ENCODE measurements around the gene LTV1.

DNA sequence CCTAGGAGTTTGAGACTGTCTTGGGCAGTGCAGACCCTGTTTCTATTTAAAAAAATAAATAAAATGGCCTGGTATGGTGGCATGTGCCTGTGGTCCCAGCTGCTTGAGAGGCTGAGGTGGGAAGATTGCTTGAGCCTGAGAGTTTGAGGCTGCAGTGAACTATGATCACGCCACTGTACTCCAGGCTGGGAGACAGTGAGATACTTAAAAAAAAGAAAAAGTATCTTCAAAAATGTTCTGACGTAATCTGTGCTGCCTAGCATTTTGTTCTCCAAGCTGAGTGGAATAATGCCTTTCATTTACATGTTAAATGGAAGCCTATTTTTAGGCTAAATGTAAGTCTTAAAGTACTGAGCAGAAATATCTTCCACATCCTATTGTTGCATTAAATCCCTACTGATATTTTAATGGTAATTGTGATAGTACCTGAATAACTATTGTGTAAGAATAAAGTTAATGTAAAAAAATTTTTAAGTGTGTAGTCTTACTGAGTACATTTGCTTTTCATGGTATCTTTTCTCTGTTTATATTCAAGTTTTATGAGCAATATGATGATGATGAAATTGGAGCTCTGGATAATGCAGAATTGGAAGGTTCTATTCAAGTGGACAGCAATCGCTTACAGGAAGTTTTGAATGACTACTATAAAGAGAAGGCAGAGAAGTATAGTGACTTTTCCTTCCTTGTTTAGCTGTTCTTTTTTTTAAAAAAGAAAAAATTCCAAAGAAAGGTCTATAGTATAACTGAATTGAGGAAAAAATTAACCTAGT, 16.9 kb downstream of the LTV1 start:
- TF ChIP-seq EP300 (conservative IDR thresholded peaks at IDR 0.05; ENCODE audit: poor library complexity, severe bottlenecking) (no peak), POLR2AphosphoS5 (IDR thresholded peaks at IDR 0.05) (no peak), SMC3 (conservative IDR thresholded peaks at IDR 0.05; ENCODE audit: poor library complexity) (no peak), RAD21 (conservative IDR thresholded peaks at IDR 0.05) (no peak), EZH2 (IDR thresholded peaks at IDR 0.05; ENCODE audit: borderline replicate concordance, insufficient read depth, low read length, poor library complexity, severe bottlenecking) (no peak), TAF1 (IDR thresholded peaks at IDR 0.05; ENCODE audit: low read depth) (no peak), MXI1 (conservative IDR thresholded peaks at IDR 0.05; ENCODE audit: poor library complexity, severe bottlenecking) (no peak)
- TF ChIP-seq, protein P1, sequence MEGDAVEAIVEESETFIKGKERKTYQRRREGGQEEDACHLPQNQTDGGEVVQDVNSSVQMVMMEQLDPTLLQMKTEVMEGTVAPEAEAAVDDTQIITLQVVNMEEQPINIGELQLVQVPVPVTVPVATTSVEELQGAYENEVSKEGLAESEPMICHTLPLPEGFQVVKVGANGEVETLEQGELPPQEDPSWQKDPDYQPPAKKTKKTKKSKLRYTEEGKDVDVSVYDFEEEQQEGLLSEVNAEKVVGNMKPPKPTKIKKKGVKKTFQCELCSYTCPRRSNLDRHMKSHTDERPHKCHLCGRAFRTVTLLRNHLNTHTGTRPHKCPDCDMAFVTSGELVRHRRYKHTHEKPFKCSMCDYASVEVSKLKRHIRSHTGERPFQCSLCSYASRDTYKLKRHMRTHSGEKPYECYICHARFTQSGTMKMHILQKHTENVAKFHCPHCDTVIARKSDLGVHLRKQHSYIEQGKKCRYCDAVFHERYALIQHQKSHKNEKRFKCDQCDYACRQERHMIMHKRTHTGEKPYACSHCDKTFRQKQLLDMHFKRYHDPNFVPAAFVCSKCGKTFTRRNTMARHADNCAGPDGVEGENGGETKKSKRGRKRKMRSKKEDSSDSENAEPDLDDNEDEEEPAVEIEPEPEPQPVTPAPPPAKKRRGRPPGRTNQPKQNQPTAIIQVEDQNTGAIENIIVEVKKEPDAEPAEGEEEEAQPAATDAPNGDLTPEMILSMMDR (IDR thresholded peaks at IDR 0.05; ENCODE audit: poor library complexity, severe bottlenecking) = no peak
- TF ChIP-seq, protein P2, sequence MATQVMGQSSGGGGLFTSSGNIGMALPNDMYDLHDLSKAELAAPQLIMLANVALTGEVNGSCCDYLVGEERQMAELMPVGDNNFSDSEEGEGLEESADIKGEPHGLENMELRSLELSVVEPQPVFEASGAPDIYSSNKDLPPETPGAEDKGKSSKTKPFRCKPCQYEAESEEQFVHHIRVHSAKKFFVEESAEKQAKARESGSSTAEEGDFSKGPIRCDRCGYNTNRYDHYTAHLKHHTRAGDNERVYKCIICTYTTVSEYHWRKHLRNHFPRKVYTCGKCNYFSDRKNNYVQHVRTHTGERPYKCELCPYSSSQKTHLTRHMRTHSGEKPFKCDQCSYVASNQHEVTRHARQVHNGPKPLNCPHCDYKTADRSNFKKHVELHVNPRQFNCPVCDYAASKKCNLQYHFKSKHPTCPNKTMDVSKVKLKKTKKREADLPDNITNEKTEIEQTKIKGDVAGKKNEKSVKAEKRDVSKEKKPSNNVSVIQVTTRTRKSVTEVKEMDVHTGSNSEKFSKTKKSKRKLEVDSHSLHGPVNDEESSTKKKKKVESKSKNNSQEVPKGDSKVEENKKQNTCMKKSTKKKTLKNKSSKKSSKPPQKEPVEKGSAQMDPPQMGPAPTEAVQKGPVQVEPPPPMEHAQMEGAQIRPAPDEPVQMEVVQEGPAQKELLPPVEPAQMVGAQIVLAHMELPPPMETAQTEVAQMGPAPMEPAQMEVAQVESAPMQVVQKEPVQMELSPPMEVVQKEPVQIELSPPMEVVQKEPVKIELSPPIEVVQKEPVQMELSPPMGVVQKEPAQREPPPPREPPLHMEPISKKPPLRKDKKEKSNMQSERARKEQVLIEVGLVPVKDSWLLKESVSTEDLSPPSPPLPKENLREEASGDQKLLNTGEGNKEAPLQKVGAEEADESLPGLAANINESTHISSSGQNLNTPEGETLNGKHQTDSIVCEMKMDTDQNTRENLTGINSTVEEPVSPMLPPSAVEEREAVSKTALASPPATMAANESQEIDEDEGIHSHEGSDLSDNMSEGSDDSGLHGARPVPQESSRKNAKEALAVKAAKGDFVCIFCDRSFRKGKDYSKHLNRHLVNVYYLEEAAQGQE (IDR thresholded peaks at IDR 0.05; ENCODE audit: borderline replicate concordance) = no peak

All from neural cell (in vitro differentiated cells).